NCI-H2196 (cell line): Measurements from ENCODE around the gene THRA.

Experiments
- DNase-seq: peaks from one replicate; lab custom pipeline; 2025; ENCODE audit not compliant: unreplicated experiment; lab: John Stamatoyannopoulos, UW

Gene THRA

GRCh38 chr17:40098846-40099618 lies 36.3 kb downstream of the THRA start:
- DNase-seq: peak; percentile 94

DNA sequence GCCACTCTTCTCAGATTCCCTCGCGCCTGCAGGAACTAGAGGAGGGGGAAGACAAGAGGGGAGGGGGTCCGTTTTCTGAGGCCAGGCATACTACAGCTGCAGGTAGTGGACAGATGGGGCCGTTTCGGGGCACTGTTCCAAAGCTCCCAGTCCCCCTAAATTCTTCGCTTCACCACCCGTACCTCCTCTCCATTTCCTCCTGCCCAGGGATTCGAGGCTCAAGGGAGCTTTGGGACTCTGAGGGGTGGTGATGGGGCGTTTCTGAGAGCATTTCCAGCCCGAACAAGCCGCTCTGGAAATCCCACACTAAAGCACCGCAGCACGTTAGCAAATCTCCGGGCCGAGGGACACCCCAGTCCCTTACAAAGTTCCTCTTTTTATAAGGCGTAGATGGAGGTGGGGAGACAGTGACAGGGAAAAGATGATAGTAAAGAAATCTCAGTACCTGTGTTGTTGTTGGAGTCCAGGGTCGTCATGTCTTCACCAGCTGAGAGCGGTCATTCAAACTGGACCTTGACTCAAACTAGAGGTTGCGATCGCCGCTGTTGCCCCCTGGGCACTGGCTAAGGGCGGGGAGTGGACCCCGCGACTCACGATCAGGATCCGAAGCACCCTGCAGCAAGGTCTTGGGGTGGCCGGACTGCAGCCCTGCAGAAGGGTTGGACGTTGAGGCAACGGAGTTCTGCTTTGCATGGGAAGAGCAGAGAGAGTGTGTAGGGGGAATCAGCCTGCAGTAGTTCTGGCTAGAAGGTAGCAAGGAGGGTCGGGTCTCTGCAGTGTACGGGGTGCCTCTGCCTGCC lies 37.1 kb downstream of the THRA start:
- no peak for DNase-seq

- no peak for DNase-seq
Measured at GRCh38 chr17:40100419-40100668, 37.6 kb downstream of the THRA start, which contains the start of gene NR1D1. TSS of gene NR1D1 (minus strand) at chr17:40100589. CDS start at chr17:40100094, 495 bp downstream.

GRCh38 chr17:40100669-40101366 lies 38.1 kb downstream of the THRA start:
- DNase-seq: peak; percentile 90

- DNase-seq: no peak
Measured at GRCh38 chr17:40101367-40102210, 38.8 kb downstream of the THRA start.

- no peak for DNase-seq
Measured at GRCh38 chr17:40103071-40103661, 40.4 kb downstream of the THRA start.

DNA sequence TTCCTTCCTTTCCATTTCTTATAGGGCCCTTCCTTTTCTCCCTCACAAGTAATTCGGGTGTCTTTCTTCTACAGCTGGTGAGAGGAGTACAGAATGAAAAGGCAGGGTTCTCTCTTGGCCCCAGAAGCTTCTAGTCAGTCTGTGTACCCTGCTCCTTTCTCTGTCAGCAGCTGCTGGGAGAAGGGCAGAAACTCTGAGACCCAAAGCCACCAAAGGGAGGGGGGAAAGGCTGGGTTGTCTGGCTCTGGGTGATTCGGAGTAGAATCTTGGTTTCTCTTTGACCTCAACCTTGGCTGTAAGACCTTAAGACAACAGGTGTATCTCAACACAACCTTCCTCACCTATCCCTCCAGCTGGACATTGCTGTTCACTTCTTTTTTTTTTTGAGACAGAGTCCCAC lies 40.9 kb downstream of the THRA start:
- no peak for DNase-seq

GRCh38 chr17:40104594-40105486 lies 42.1 kb downstream of the THRA start:
- DNase-seq: no peak

GRCh38 chr17:40105861-40106759 lies 43.3 kb downstream of the THRA start:
- no peak for DNase-seq

GRCh38 chr17:40106760-40107521 lies 44.2 kb downstream of the THRA start:
- no peak for DNase-seq

DNA sequence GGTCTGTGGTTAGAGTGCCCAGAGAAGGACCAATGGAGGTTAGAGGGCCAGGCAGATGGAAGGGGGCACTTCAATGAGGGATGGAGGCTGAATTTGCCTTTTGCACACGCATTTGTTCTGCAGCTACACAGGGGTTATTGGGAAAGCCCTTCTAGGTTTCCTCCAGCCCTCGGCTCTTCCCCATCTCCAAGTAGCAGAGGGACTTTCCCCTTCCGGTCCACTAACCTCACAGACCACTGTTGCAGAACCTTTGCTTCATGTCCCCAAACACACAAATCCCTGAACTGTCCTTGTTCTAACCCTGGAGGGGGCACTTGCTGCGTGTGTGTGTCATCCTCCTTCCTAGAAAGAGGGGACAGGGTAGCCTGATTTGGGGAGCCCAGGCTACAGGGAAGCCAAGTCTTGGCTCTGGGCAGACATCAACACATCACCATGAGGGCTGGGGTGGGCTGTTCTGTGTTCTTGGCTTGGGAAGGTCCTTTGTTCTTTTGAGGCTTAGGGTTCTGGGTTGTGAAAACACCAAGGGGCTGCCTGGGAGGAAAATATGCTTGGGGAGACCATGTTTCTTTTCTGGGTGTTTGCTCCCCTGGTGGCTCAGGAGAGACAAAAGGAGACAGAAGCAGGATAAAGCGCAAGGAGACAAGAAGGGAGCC lies 44.9 kb downstream of the THRA start:
- DNase-seq: no peak

- no peak for DNase-seq
Measured at GRCh38 chr17:40108970-40109824, 46.4 kb downstream of the THRA start.

DNA sequence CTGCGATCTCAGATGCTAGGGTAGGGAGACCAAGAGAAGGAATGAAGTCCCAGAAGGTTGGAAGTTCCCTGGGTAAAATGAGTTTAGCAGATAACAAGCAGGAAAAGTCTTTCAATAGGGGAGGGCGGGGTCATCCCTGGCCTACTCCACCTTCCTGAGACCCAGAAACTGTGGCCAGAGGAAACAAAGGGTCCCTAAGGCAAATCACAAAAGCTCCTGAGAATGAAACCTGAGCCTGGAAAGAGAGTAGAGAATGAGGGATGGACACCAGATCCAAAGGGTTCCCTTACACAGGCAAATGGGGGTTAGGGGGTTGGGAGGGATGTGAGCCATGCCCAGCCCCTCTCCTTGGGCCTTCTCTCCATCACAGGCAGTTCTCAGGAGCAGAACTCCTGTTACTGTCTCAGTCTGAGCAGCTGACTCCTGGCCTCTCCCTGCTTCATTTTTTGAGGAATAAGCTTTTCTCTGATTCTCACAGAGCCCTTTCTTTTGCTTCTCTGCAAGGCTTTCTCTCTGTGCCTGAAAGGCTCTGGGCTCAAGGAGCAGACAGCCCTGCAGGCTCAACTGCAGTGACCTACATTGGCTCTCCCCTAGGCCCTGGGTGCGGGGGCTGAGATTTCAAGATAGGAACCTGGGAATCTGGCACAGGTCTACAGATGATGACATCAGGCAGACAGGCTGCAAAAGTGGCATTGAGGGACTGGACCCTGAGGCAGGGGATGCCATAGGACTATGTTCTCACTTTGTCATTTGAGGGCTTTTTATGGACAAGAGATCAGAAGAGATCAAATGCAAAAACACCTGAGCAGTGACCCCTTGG lies 47.5 kb downstream of the THRA start:
- DNase-seq: no peak

DNA sequence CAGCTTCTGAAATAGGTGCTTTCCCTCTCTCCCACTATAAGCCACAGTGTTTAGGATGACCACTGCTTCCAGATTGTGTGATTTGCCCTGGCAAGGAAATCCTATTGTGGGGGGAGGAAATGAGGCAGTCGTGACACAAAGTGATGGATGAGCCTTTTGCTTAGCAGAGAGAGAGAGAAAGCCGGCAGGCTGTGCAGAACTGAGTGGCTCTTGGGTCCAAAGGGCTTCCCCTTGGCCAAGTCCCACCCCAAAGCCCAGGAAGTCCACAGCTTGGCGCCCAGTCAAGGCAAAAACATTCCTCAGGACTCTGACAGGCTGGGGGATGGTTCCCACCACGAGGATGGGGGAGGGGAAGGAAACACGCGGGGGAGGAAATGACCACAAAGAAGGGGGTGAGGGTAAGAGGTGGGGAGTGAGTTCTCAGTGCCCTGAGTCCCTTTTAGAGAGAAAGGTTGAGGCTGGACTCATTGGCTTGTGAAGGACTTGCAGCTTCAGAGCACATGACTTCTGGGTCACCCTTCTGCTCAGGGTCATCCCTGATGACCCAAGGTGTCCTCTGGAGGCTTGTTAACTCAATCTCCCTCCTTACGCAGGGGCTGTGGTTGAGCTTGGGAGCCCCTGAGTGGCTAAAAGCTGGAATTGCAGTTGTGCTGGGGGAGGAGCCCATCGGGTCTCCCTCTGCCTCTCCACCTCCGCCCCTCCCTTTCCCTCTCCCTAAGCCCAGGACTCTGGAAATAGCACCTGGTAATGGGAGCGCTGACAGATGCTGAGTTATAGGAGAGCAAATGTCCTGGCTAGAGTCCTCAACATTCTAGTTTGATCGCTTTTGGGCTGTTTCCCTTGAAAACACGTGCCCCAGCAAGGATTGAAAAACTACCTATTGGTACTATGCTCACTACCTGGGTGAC lies 48.7 kb downstream of the THRA start:
- DNase-seq: peak; percentile 82
